Measurements from ENCODE around the gene WWP2. TPM values are rescaled to one million over a fixed set of nuclear protein-coding genes. Genes with fewer than 3 reads are reported as not detected.

The WWP2 gene
- total RNA-seq, 4 donors from 2014 or later = 26.9 to 50.9 (median 43.9) TPM

DNA sequence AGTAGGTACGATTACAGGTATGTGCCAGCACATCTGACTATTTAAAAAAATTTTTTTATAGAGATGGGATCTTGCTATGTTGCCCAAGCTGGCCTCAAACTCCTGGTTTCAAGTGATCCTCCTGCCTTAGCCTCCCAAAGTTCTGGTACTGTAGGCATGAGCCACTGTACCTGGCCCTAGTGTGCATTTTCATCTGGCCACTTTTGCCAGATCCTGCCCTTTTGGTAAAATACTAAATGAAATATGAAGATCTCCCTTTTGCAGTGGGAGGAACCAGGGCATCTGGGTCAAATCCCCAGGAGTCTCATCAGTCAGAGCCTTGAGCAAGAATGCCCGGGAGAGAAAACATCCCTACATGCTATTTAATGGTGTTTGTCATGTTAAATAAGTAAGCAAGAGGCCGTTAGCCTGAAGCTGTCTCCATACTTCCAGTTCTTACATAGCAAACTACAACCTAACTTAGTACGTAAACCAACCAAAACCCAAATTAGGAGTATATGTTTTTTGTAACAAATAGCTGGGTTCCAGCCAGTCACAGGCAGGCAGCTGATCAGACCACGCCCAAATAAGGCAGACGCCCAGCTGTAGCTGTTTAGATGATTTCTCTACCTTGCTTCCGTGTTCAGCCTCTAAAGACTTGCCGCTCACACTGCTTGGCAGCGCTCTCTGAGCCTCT is 142.5 kb downstream of the WWP2 start:
- 70 to 72% methylated on average over 9 of the region's 9 CpGs for WGBS, 2 donors
- intact Hi-C loops (cut with DNase I; ENCODE audit: low total_unique reads) = no loop called here
- peak in 1 of 2 donors; percentile 57 for DNase-seq (ENCODE audit: low spot score in 2 of 2)
- no peak for TF ChIP-seq POLR2A (IDR thresholded peaks at IDR 0.05)
- TF ChIP-seq, protein P1, sequence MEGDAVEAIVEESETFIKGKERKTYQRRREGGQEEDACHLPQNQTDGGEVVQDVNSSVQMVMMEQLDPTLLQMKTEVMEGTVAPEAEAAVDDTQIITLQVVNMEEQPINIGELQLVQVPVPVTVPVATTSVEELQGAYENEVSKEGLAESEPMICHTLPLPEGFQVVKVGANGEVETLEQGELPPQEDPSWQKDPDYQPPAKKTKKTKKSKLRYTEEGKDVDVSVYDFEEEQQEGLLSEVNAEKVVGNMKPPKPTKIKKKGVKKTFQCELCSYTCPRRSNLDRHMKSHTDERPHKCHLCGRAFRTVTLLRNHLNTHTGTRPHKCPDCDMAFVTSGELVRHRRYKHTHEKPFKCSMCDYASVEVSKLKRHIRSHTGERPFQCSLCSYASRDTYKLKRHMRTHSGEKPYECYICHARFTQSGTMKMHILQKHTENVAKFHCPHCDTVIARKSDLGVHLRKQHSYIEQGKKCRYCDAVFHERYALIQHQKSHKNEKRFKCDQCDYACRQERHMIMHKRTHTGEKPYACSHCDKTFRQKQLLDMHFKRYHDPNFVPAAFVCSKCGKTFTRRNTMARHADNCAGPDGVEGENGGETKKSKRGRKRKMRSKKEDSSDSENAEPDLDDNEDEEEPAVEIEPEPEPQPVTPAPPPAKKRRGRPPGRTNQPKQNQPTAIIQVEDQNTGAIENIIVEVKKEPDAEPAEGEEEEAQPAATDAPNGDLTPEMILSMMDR (IDR thresholded peaks at IDR 0.05) = no peak
- H3K4me3 ChIP-seq (ENCODE audit: low read depth, poor library complexity, severe bottlenecking) = no peak overlapping the region

DNA sequence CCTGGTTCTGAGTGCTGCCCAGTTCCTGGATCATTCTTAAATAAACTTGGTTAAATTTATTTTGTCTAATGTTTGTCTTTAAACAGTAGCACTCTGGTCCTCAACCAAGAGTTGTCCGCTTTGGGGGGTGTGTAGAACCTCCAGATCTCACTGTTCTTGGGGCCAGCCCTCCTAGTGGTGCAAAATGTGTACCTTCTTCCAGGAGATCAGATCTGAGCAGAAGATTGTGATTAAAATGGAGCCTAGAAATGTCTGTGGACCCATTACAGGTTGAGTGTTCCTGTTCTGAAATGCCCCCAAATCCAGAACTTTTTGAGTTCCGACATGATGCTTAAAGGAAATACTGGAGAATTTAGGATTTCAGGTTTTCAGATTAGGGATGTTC is 143.0 kb downstream of the WWP2 start:
- DNase-seq (ENCODE audit: low spot score in 2 of 2) = no peak
- no peak overlapping the region for H3K4me3 ChIP-seq (ENCODE audit: low read depth, poor library complexity, severe bottlenecking)
- 70 to 73% methylated on average over 2 of the region's 2 CpGs for WGBS, 2 donors
- TF ChIP-seq, protein P1 (IDR thresholded peaks at IDR 0.05) = no peak
- no peak for TF ChIP-seq POLR2A (IDR thresholded peaks at IDR 0.05)
- intact Hi-C loops (cut with DNase I; ENCODE audit: low total_unique reads) = no loop called here

DNA sequence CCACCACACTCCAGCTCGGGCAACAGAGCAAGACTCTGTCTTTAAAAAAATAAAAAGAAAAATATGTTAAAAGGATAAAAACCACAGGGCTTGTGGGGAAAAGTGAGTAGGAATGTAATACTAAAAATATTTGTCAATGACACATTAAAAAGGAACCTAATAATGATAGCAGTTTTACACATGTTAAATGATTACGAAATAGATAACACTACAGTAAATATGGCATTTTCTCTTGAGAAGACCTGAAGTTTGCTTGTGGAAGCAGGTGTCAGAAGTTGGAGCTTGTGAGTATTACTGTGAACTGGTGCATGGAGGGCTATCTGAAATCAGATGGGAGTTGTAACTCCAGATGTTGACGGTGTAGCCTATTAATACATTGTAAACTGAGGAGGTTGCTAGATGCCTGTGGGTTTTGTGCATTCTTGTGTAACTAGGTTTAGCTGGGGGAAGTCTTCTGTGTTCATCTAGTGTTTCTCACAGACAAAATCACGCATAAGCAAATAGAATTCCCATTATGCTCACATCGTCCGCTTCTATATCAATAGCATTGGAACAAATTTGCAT is 144.8 kb downstream of the WWP2 start:
- DNase-seq (ENCODE audit: low spot score in 2 of 2) = no peak
- H3K4me3 ChIP-seq (ENCODE audit: low read depth, poor library complexity, severe bottlenecking) = no peak overlapping the region
- WGBS, 2 donors = 91 to 93% methylated on average over 6 of the region's 6 CpGs
- intact Hi-C loops (cut with DNase I; ENCODE audit: low total_unique reads) = no loop called here
- TF ChIP-seq, protein P1 (IDR thresholded peaks at IDR 0.05) = no peak

DNA sequence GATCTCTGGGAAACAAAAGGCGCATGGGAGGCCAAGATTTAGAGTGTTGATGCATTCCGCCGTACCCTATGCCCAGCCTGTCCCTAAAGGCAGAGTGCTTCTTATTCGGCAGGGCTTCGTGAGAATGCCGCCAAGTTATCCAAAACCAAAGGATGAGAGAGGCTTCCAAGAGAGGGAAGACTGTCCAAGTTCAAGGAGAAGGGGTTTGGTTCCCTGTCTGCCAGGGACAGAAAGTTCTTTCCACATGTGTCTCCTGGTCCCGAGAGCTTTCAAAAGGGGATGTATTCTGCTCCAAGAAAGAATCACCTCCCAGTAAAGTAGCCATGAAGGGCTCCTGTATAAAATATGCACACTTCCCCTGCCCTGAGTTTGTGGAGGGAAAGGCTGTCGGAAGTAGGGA is 146.9 kb downstream of the WWP2 start:
- WGBS, 2 donors = 66 to 86% methylated on average over 8 of the region's 8 CpGs
- no peak overlapping the region for H3K4me3 ChIP-seq (ENCODE audit: low read depth, poor library complexity, severe bottlenecking)
- DNase-seq (ENCODE audit: low spot score in 2 of 2) = peak in 1 of 2 donors; percentile 58
- intact Hi-C loops (cut with DNase I; ENCODE audit: low total_unique reads) = no loop called here
- TF ChIP-seq, protein P1 (IDR thresholded peaks at IDR 0.05) = no peak
- no peak for TF ChIP-seq POLR2A (IDR thresholded peaks at IDR 0.05)

DNA sequence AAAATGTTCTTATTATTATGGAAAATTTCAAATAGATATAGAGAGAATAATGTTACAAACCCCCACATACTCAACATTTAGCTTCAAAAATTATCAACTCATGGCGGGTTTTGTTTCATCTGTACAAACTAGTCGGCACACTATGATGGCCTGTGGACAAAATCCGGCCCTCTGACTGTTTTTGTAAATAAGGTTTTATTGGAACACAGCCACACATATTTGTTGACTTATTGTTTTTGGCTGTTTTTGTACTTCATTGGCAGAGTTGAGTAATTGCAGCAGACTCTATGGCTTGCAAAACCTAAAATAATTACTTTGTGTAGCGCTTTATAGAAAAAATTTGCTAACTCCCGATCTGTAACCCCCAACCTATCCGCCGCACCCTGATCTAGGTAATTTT is 147.6 kb downstream of the WWP2 start:
- 74 to 84% methylated on average over 7 of the region's 7 CpGs for WGBS, 2 donors
- intact Hi-C loops (cut with DNase I; ENCODE audit: low total_unique reads) = no loop called here
- no peak for DNase-seq (ENCODE audit: low spot score in 2 of 2)
- H3K4me3 ChIP-seq (ENCODE audit: low read depth, poor library complexity, severe bottlenecking) = no peak overlapping the region
- no peak for TF ChIP-seq POLR2A (IDR thresholded peaks at IDR 0.05)
- TF ChIP-seq, protein P1 (IDR thresholded peaks at IDR 0.05) = no peak

DNA sequence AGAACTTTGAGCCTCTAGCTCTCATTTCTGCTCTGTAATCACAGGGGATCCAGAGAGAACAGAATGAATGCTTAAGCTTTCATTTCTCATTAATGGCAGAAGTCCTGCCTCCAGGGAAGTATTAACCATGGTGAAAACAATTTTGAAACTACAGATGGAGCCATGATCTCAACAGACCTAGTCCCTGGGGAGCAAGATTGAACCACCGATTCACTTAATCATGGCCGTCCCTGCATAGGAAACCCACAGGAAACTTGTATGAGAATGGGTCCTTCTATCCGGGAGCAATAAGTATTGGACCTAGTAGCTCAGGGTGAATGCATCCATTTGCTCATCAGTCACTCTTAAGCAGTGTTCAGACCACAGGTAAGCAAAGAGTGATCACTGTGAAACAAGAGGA is 148.8 kb downstream of the WWP2 start:
- 62 to 73% methylated on average over 3 of the region's 3 CpGs for WGBS, 2 donors
- intact Hi-C loops (cut with DNase I; ENCODE audit: low total_unique reads) = no loop called here
- H3K4me3 ChIP-seq (ENCODE audit: low read depth, poor library complexity, severe bottlenecking) = no peak overlapping the region
- DNase-seq (ENCODE audit: low spot score in 2 of 2) = no peak
- TF ChIP-seq POLR2A (IDR thresholded peaks at IDR 0.05) = no peak
- TF ChIP-seq, protein P1 (IDR thresholded peaks at IDR 0.05) = no peak
